Endometrial microvascular endothelial cells (primary cell): ENCODE data around the gene MAK. TPM values are rescaled to one million over a fixed set of nuclear protein-coding genes. Genes with fewer than 3 reads are reported as not detected.
"Not testable (repeated sequence)": the region's sequence is repeated elsewhere in the genome, so short reads cannot be mapped to it uniquely, and the experiment has no call there.

Experiments used
- in situ Hi-C: cut with HindIII; loops from 2 replicates; pipeline ENCODE4 v1.10.0; 2017; ENCODE audit warnings: low sequenced_read_pairs, low pct_unique_long_range_greater_than_20kb; ENCODE audit errors: inconsistent ontology term
- total RNA-seq: library from RNA; depleted of rRNA; stranded (reverse); fragments of >200 nt; gene quantifications from one replicate; pipeline ENCODE4 v1.2.3, GENCODE V29; 2015; ENCODE audit errors: inconsistent ontology term

Gene MAK
- total RNA-seq = not detected

GRCh38 chr6:10837995-10838793, at the start of gene MAK:
Gene MAK, minus strand, starts transcription at chr6:10838539. Its CDS starts 7,891 bp downstream, at chr6:10830648.
- in situ Hi-C loops = no loop called here

GRCh38 chr6:10886691-10887502, 48.6 kb upstream of the MAK start, which contains the start of gene SYCP2L:
Gene SYCP2L, plus strand, starts transcription at chr6:10887052. Its CDS starts 75 bp downstream, at chr6:10887127.
- in situ Hi-C loops = no loop called here

- in situ Hi-C loops = not testable (repeated sequence)
These were observed 48.0 kb upstream of the MAK start for GRCh38 chr6:10886365-10886690.

- in situ Hi-C loops = no loop called here
These were observed 46.1 kb upstream of the MAK start for GRCh38 chr6:10884245-10884972.

- in situ Hi-C loops = no loop called here
These were observed 45.2 kb upstream of the MAK start for GRCh38 chr6:10883312-10884244.

GRCh38 chr6:10882657-10883171, 44.4 kb upstream of the MAK start:
- in situ Hi-C loops = no loop called here

- in situ Hi-C loops = not testable (repeated sequence)
These were observed 43.9 kb upstream of the MAK start for GRCh38 chr6:10882253-10882630.

- in situ Hi-C loops = no loop called here
These were observed 42.0 kb upstream of the MAK start for GRCh38 chr6:10880366-10880765.

GRCh38 chr6:10877871-10878270, 39.5 kb upstream of the MAK start:
- in situ Hi-C loops = no loop called here

- in situ Hi-C loops = no loop called here
These were observed 38.7 kb upstream of the MAK start for GRCh38 chr6:10877012-10877411.

- in situ Hi-C loops = no loop called here
These were observed 36.7 kb upstream of the MAK start for GRCh38 chr6:10875026-10875425.

- in situ Hi-C loops = no loop called here
These were observed 35.9 kb upstream of the MAK start for GRCh38 chr6:10874207-10874606.

- in situ Hi-C loops = no loop called here
These were observed 35.0 kb upstream of the MAK start for GRCh38 chr6:10873374-10873773.

GRCh38 chr6:10867952-10868351, 29.6 kb upstream of the MAK start:
- in situ Hi-C loops = no loop called here

- in situ Hi-C loops = not testable (repeated sequence)
These were observed 28.4 kb upstream of the MAK start for GRCh38 chr6:10866709-10867108.

GRCh38 chr6:10863031-10863430, 24.7 kb upstream of the MAK start:
- in situ Hi-C loops = not testable (repeated sequence)

- in situ Hi-C loops = no loop called here
These were observed 24.0 kb upstream of the MAK start for GRCh38 chr6:10862361-10862760.

GRCh38 chr6:10861086-10861485, 22.7 kb upstream of the MAK start:
- in situ Hi-C loops = no loop called here
